DND-41 (cell line): Measurements from ENCODE around the gene HOXC4.

ENCODE experiments used
- ATAC-seq: fragments of 200-7000 bp; cut with Tn5 transposase; 3 replicates; pipeline ENCODE4 v1.9.1; 2021; ENCODE audit warnings: low read depth; ENCODE audit not compliant: insufficient read depth
- DNase-seq: peaks from one replicate; pipeline ENCODE4 v3.0.0-alpha.2; 2020
- H2AFZ ChIP-seq: 2 replicates; pipeline ENCODE4 v1.6.0; 2012; ENCODE audit warnings: low read depth, low read length
- H3K27ac ChIP-seq: 2 replicates; pipeline ENCODE4 v1.5.1; 2012; ENCODE audit warnings: low read length, inconsistent platforms
- H3K27me3 ChIP-seq: fragments of 200-600 bp; sonication (generic); 2 replicates; pipeline ENCODE4 v1.6.0; 2012; ENCODE audit warnings: low read length, mild to moderate bottlenecking, inconsistent platforms; ENCODE audit not compliant: insufficient read depth, poor library complexity
- H3K36me3 ChIP-seq: 2 replicates; pipeline ENCODE4 v1.5.1; 2012; ENCODE audit warnings: low read length, inconsistent platforms; ENCODE audit not compliant: insufficient read depth
- H3K4me1 ChIP-seq: 2 replicates; pipeline ENCODE4 v1.5.1; 2012; ENCODE audit warnings: mild to moderate bottlenecking, low read length; ENCODE audit not compliant: insufficient read depth
- H3K4me2 ChIP-seq: 2 replicates; pipeline ENCODE4 v1.6.0; 2012; ENCODE audit warnings: mild to moderate bottlenecking, moderate library complexity, low read length, inconsistent platforms; ENCODE audit not compliant: insufficient read depth
- H3K4me3 ChIP-seq, 2 experiments: fragments of 200-600 bp in 1 of 2; shearing (Covaris generic) in 1 of 2; 2 replicates each; pipeline ENCODE4 v1.5.1; 2012 to 2016; ENCODE audit warnings: inconsistent platforms in 2 of 2, low read length in 2 of 2, mild to moderate bottlenecking in 2 of 2, low read depth in 1 of 2, moderate library complexity in 1 of 2
- H3K79me2 ChIP-seq: 2 replicates; pipeline ENCODE4 v1.6.0; 2012; ENCODE audit warnings: low read length, inconsistent platforms; ENCODE audit not compliant: insufficient read depth
- H3K9ac ChIP-seq: 2 replicates; pipeline ENCODE4 v1.6.0; 2012; ENCODE audit warnings: low read depth, mild to moderate bottlenecking, inconsistent platforms, low read length, moderate library complexity
- H3K9me3 ChIP-seq: 2 replicates; pipeline ENCODE4 v1.5.1; 2012; ENCODE audit warnings: low read length, moderate library complexity, mild to moderate bottlenecking, inconsistent platforms; ENCODE audit not compliant: insufficient read depth, severe bottlenecking
- H4K20me1 ChIP-seq: 2 replicates; pipeline ENCODE4 v1.6.0; 2012; ENCODE audit warnings: low read length; ENCODE audit not compliant: insufficient read depth
- EZH2 ChIP-seq: IDR thresholded peaks from 3 replicates; pipeline ENCODE4 v1.6.1; 2012; ENCODE audit warnings: borderline replicate concordance, low read depth, mild to moderate bottlenecking, moderate library complexity, low read length, inconsistent platforms; ENCODE audit not compliant: severe bottlenecking
- TF ChIP-seq, protein P1 (sequence below): IDR thresholded peaks from 2 replicates; pipeline ENCODE4 v1.5.1; 2012; ENCODE audit warnings: borderline replicate concordance, low read length, moderate library complexity, mild to moderate bottlenecking; ENCODE audit not compliant: poor library complexity, severe bottlenecking; ENCODE audit errors: extremely low read depth

Gene HOXC4

GRCh38 chr12:54017878-54018467, 35.7 kb upstream of the HOXC4 start:
- Histone ChIP-seq H3K4me1 (peaks cover 17% of the 10 kb centered on the region), H3K4me3 (peak overlapping the region; percentile 39 to 63; a peak in 3 of 4 replicates), H3K9me3 (no peaks in the 10 kb centered on the region), H3K79me2 (0 out of 2 replicates have a peak, but pooled peaks cover 3% of the 10 kb centered on the region), H3K4me2 (peak overlapping the region; percentile 73), H3K36me3 (no peaks in the 10 kb centered on the region), H2AFZ (peak overlapping the region; percentile 94), H3K27me3 (peaks cover 44% of the 10 kb centered on the region), H3K9ac (peak overlapping the region; percentile 87), H4K20me1 (no peaks in the 10 kb centered on the region), H3K27ac (peak overlapping the region; percentile 95)
- DNase-seq, result peak; percentile 98
- ATAC-seq, result peak; percentile 92
- TF ChIP-seq EZH2, result no peak
- TF ChIP-seq, protein P1, sequence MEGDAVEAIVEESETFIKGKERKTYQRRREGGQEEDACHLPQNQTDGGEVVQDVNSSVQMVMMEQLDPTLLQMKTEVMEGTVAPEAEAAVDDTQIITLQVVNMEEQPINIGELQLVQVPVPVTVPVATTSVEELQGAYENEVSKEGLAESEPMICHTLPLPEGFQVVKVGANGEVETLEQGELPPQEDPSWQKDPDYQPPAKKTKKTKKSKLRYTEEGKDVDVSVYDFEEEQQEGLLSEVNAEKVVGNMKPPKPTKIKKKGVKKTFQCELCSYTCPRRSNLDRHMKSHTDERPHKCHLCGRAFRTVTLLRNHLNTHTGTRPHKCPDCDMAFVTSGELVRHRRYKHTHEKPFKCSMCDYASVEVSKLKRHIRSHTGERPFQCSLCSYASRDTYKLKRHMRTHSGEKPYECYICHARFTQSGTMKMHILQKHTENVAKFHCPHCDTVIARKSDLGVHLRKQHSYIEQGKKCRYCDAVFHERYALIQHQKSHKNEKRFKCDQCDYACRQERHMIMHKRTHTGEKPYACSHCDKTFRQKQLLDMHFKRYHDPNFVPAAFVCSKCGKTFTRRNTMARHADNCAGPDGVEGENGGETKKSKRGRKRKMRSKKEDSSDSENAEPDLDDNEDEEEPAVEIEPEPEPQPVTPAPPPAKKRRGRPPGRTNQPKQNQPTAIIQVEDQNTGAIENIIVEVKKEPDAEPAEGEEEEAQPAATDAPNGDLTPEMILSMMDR, result no peak

GRCh38 chr12:54018468-54018984, 35.1 kb upstream of the HOXC4 start:
- H3K9ac ChIP-seq, result peak overlapping the region; percentile 87
- H3K79me2 ChIP-seq, result 0 out of 2 replicates have a peak, but pooled peaks cover 3% of the 10 kb centered on the region
- peak overlapping the region; percentile 39 to 63; a peak in 3 of 4 replicates for H3K4me3 ChIP-seq
- H4K20me1 ChIP-seq, result no peaks in the 10 kb centered on the region
- no peak for DNase-seq
- TF ChIP-seq EZH2, result no peak
- TF ChIP-seq, protein P1, result no peak
- H3K4me1 ChIP-seq, result peaks cover 17% of the 10 kb centered on the region
- peak overlapping the region; percentile 94 for H2AFZ ChIP-seq
- peak overlapping the region; percentile 95 for H3K27ac ChIP-seq
- no peak for ATAC-seq
- no peaks in the 10 kb centered on the region for H3K9me3 ChIP-seq
- peaks cover 44% of the 10 kb centered on the region for H3K27me3 ChIP-seq
- no peaks in the 10 kb centered on the region for H3K36me3 ChIP-seq
- peak overlapping the region; percentile 73 for H3K4me2 ChIP-seq

DNA sequence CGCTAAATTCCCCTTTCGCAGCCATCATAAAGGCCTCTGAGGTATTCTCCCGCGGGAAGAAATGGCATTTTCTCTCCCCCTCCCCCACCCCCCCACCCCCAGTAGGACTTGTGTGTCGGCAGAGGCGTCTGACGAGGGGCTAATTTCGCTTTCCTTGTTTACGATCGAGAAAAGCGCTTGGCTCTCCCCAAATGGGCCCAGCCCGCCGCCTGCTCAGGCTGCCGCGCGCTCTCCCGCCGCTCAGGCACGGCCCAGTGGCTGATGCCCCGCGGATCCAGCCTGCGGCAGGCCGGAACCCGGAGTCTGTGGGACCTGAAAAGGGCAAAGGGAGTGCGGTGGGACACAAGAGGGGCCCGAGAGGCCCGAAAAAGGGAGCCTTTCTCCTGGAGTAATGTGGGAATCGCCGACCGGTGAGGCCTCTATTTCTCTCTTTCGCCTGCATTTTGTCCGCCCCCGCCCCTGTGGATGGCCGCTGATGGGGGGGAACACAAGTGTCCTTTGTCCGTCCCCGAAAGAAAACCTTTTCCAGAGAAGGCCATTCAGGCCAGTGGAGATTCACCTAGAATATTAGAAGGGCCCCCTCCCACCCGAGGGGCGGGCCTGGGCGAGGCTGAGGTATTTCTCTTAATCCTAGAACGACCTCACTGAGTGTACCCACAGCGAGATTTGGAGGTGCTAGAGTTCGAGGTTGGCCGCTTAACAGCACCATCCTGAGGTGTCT, 34.4 kb upstream of the HOXC4 start:
- Histone ChIP-seq H3K27me3 (peaks cover 46% of the 10 kb centered on the region), H3K9ac (no peak overlapping the region), H3K4me3 (no peak overlapping the region), H2AFZ (no peak overlapping the region), H3K79me2 (0 out of 2 replicates have a peak, but pooled peaks cover 3% of the 10 kb centered on the region), H3K4me2 (no peak overlapping the region), H3K27ac (no peak overlapping the region), H4K20me1 (no peaks in the 10 kb centered on the region), H3K4me1 (peaks cover 17% of the 10 kb centered on the region), H3K36me3 (no peaks in the 10 kb centered on the region), H3K9me3 (no peaks in the 10 kb centered on the region)
- TF ChIP-seq, protein P1, result no peak
- no peak for TF ChIP-seq EZH2
- DNase-seq (no peak), ATAC-seq (no peak)
